NCI-H2029 treated with DMSO at 0.1 percent for 48 hours (cell line): ENCODE data around the gene CADM2.
"Not testable (repeated sequence)": the region's sequence is repeated elsewhere in the genome, so short reads cannot be mapped to it uniquely, and the experiment has no call there.

Experiments used
- DNase-seq: peaks from one replicate; lab custom pipeline; 2025; lab: John Stamatoyannopoulos, UW

CADM2 gene

GRCh38 chr3:85077018-85077417, 118.2 kb downstream of the CADM2 start:
- DNase-seq, result no peak

DNA sequence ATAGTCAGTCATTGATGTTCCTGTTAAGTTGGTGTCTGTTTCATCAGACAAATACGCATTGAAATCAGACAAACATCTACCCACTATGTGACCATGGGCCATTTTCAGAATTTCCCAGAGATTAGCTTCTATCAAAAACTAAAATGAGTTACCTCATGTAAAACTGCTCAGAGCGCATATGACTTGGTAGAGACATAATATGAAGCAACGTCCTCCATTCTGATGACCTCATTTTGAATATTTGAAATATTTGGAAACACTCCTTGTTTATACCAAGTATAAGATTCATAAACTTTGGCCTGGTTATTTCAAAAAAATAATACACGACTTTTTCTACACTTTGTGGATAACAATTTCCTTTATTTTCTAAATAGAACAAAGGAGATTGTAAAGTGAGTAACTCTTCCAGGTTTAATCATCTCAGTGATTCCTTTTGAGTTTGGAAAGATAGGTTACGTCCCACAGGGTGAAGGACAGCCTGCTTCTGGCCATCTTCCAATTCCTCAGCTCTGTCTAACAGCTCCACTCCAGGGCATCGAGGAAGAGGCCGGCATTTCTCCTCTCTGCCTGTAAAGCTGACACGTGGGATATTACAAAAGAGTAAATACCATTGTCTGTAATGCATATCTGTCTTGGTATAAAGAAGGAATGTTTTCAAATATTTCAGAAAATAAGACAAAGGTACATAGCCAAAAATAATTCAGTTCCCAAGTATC, 122.6 kb downstream of the CADM2 start:
- DNase-seq, result peak; percentile 82

GRCh38 chr3:85090495-85090894, 131.7 kb downstream of the CADM2 start:
- no peak for DNase-seq

DNA sequence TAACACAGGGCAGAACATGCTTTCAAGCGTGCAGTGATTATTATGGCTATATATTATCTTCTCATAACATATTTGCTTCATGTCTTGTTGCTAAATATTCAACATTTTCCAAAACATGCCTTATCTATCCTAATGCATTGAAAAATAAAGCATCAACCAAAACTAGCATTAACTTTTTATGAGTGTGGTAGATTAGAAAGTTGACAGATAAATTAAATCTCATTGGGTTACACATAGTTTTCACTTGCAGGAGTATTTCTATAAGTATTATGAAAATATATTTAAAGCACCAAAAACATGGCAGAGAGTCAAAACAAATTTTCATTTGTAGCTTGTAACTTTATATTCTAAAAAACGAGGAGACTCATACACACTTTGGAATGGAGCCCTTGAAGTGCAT, 141.5 kb downstream of the CADM2 start:
- DNase-seq, result no peak

DNA sequence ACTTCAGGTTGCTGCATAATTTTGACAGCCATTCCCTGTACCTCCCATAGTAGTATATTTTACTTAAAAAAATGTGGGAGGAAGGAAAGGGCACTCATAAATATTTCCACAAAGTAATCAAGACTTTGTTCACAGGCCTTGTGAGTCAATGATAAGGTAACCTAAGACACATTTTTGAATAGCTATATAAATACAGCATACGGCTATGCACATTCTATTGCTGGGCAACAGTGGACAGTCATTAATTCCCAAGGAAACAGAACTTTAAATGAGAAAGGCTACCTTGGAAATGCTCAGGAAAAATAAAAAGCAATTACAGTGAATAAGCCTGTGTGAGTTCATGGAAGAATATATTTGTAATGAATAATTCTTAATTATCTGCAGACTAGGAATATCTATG, 144.0 kb downstream of the CADM2 start:
- DNase-seq, result no peak

DNA sequence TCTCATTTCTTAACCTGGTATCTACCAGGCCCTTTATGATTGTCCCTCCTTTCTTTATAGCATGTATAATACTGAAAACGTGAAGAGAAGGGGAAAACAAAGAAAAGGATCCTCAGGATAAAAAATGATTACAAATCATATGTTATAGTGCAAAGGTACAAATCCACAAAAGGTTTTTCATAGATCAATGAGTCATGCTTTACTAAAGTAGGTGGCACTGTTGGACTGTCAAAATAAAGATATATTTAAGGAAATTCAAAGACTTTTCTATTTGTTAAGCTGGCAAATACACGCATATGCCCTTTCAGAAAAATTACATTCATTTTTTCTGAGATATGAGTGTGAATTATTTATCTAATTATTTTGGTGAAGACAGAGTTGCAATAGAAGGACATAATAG, 151.6 kb downstream of the CADM2 start:
- no peak for DNase-seq

- no peak for DNase-seq
These were observed 162.1 kb downstream of the CADM2 start for GRCh38 chr3:85120879-85121278.

DNA sequence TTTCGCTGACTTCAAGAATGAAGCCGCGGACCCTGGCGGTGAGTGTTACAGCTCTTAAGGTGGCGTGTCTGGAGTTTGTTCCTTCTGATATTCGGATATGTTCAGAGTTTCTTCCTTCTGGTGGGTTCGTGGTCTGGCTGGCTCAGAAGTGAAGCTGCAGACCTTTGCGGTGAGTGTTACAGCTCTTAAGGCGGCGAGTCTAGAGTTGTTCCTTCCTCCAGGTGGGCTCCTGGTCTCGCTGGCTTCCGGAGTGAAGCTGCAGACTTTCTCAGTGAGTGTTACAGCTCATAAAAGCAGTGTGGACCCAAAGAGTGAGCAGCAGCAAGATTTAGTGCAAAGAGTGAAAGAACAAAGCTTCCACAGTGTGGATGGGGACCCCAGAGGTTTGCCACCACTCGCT, 174.1 kb downstream of the CADM2 start:
- DNase-seq, result not testable (repeated sequence)

- DNase-seq, result not testable (repeated sequence)
These were observed 175.1 kb downstream of the CADM2 start for GRCh38 chr3:85133691-85134420.

DNA sequence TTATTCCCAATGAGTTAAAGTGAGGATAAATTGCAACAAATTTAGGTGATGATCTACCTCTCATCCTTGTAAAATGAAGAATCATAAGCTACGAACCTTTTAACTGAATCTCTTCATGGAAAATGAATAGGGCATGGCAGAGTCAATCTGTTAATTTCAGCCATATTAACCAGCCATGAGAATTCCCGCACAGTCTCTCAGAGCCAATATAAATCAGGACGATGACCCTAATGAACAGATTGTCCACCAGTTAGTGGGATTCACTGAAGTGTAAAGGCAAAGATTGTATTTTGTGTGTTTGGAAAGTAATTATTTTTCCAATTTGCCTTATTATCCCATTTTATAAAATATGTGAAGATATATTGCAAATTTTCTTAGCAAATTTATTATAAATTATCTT, 183.8 kb downstream of the CADM2 start:
- DNase-seq, result no peak

DNA sequence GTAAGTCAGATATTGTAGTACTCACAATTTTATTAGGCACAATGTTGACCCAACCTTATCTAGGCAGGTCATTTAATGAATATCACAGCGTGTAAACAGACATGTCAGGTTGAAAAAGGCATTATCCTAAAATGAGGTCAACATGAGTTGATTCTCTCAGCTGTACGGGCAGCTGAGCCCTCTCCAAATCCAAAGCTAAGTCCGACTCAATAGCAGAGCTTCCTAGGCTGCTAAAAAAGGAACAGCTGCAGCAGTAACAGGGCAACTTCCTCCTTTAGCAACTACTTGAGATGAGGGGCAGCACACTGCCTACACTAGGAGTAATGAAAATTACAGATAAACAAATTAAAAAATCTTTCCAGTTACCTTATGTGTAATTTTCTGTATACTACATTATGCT, 189.2 kb downstream of the CADM2 start:
- peak; percentile 41 for DNase-seq

DNA sequence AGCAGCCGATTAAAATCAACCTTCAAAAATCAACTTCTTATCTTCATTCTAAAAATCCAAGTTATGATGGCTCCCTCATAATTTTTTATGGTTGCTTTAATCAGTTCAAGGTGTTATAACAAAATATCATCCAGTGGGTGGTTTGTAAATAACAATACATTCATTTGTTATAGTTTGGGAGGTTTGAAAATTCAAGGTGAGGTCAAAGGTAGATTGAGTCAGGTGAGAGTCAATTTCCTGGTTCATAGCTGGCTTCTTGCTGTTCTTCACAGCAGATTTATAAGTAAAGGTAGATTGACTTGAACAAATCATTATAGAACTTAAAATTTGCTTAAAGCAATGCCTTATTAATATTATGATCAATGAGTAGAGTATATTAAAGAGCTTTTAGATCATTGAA, 192.8 kb downstream of the CADM2 start:
- DNase-seq, result no peak

GRCh38 chr3:85153279-85153678, 194.5 kb downstream of the CADM2 start:
- DNase-seq, result not testable (repeated sequence)

DNA sequence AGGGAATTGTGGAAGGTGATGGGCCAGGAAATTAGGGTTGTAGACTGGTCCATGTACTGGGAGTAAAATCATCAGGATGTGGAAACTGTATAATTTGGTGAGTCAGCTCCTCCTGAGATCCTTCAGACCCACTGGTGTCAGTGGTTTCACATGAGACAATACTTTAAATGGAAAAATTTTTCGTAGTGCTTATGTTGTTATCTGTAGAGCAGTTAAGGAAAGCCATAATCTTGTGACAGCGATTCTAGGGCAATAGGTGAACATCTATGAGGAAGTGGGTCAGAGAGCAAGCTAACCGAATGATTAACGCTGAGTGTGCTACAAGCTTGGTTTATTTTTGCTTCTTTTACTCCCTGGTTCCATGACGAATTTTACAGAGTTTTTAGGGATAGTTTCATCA, 200.6 kb downstream of the CADM2 start:
- DNase-seq, result no peak

GRCh38 chr3:85161544-85161943, 202.8 kb downstream of the CADM2 start:
- DNase-seq, result no peak

DNA sequence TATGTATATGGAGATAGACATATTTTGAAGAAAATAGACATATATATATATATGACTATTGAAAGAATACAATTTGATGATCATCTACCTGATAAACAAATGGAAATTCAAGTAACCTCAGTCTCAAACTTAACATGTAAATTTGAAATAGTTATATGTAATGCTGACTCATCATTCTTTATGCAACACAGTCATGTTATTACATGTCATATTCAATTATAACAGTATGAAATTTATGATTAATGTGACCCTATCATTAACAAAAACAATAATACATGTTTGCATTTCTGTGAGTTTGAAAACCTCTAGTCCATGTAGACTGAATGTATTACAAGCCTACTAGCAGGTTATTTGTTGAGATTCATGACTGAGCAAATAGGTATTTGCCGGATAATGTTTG, 204.1 kb downstream of the CADM2 start:
- no peak for DNase-seq

GRCh38 chr3:85164436-85164835, 205.6 kb downstream of the CADM2 start:
- no peak for DNase-seq

DNA sequence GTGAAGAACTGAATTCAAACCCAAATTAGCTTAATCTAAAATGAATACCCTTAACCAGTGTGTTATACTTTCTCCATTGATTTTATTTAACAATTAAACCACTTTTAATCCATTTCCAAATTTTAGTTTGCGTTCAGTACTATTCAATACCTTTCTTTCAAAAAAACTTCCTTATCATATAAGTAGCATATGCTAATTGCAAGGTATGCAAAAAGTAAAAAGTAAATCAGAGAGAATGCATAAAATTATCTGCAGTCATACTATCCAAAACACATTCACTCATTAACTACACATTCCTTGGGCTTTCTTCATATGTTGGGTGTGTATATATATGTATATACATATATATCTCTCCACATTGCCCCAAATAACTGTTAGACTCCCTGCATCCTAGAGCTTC, 208.8 kb downstream of the CADM2 start:
- DNase-seq, result no peak

GRCh38 chr3:85170646-85171045, 211.9 kb downstream of the CADM2 start:
- no peak for DNase-seq

GRCh38 chr3:85171976-85172375, 213.2 kb downstream of the CADM2 start:
- DNase-seq, result no peak

DNA sequence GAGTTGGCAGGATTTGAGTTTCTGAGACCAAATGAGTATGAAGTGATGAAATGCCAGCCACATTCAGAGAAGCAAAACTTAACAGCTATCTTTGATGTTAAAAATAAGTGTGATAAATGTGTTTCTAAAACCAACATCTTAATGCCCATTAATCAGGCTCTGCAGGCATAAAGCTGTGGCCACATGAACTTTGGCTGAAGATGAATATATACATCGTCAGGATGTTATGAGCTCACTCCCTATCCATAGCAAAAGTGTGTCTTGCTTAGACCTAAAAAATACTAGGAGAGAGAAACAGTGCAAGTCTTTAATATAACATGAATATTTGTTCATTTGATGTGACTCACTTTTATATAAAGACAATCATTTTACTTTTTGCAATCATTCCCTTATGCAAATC, 218.0 kb downstream of the CADM2 start:
- DNase-seq, result no peak

- no peak for DNase-seq
These were observed 224.4 kb downstream of the CADM2 start for GRCh38 chr3:85182975-85183752.

GRCh38 chr3:85185495-85185894, 226.7 kb downstream of the CADM2 start:
- no peak for DNase-seq
